Measurements from ENCODE around the gene PCIF1.
A peak's percentile ranks its signal among the peaks of the same experiment; 100 is the strongest.
"Not testable (repeated sequence)": the region's sequence is repeated elsewhere in the genome, so short reads cannot be mapped to it uniquely, and the experiment has no call there.

PCIF1 gene

DNA sequence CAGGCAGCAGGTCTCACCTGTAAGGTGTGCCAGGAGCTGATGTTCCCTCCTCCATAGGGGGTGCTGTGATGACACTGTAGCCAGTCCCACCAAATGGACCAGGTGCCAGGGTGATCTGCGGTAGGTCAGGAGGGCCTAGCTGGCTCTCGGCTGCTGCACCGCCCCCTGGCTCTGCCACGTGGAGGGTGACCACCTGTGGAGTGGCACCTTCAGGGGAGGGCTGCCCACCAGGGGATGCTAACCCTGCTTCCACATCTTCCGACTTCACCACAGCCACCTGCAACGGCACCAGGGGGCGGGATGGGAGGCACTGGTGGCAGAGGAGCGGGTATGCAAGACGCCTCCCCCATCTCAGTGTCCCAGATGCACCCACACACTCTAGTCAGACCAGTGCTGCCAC is 19.2 kb downstream of the PCIF1 start:
- no peaks in the 10 kb centered on the region for H3K27me3 Mint-ChIP-seq
- peaks cover 2% of the 10 kb centered on the region for H3K4me1 Mint-ChIP-seq
- no peak overlapping the region for H3K4me3 Mint-ChIP-seq
- CTCF ChIA-PET: interaction anchor here (0.8 to 4.4 kb wide), 2 partner anchors 16 to 20 kb away, joined by 3 to 26 read pairs; no protein-coding TSS in a partner anchor
- peak overlapping the region; percentile 45 for H3K27ac Mint-ChIP-seq
- no peak for DNase-seq
- peaks cover 41% of the 10 kb centered on the region for H3K36me3 Mint-ChIP-seq
- no peaks in the 10 kb centered on the region for H3K9me3 Mint-ChIP-seq

DNA sequence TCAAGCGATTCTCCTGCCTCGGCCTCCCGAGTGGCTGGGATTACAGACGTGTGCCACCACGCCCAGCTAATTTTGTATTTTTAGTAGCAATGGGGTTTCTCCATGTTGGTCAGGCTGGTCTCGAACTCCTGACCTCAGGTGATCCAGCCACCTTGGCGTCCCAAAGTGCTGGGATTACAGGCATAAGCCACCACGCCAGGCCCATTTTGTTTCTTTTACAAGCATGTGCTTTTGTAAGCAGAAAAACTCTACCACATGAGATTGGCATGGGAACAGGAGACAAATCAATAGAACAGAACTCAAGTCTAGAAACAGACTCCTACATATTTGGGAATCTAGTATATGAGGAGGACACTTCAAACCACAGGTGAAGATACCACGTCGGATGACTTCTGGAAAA is 21.8 kb downstream of the PCIF1 start:
- H3K4me1 Mint-ChIP-seq, H3K27me3 Mint-ChIP-seq, DNase-seq, H3K9me3 Mint-ChIP-seq, CTCF ChIA-PET, H3K4me3 Mint-ChIP-seq: not testable (repeated sequence)
- H3K27ac Mint-ChIP-seq: peak overlapping the region; percentile 52
- peaks cover 46% of the 10 kb centered on the region for H3K36me3 Mint-ChIP-seq

DNA sequence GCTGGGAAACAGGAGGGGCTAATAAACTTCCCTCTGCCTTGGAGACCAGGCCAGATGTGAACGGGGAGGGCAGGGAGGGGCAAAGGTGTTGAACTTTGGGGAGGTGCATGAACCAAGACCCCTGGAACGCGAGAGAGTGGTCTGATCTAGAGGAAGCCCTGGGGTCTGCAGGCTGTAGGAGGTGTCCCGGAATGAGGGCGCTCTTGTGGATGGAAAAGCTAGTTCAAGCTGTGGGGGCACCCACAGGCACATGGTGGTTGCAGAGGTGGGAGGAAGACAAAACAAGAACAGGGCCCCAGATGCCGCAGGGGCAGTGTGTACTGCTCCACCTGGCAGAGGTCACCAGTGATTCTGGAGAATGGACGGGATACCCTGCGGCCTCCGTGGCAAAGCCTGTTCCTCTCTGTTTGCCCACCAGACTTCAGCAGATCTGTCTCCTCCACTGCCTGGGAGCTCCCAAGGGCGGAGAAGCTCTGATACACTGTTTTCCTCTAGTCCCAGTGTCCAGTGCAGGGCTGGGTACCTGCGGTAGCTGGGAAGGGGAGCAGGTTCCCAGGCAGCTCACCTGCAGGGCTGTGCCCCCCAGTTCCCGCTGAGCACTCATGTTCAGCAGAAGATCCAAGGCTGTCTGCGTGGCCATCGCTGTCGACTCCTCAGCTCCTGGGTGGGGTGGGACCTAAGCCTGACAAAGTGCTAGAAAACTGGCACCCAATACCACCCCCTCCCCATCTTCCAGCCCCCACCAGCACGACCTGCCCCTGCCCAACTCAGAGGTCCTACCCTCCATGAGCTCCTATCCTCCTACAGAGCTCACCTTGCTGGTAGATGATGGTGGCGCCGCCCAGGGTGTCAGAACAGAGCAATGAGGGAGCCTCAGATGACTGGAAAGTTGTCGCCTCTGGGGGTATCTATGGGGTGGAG is 22.8 kb downstream of the PCIF1 start:
- Mint-ChIP-seq H3K4me1 (peaks cover under 1% of the 10 kb centered on the region), H3K36me3 (peaks cover 43% of the 10 kb centered on the region), H3K9me3 (no peaks in the 10 kb centered on the region), H3K27ac (no peak overlapping the region), H3K4me3 (no peak overlapping the region), H3K27me3 (no peaks in the 10 kb centered on the region)
- DNase-seq: no peak
- CTCF ChIA-PET: interaction anchor here (0.6 to 3.2 kb wide), 3 partner anchors 12 to 158 kb away, joined by 3 to 22 read pairs (median 7); no protein-coding TSS in a partner anchor

DNA sequence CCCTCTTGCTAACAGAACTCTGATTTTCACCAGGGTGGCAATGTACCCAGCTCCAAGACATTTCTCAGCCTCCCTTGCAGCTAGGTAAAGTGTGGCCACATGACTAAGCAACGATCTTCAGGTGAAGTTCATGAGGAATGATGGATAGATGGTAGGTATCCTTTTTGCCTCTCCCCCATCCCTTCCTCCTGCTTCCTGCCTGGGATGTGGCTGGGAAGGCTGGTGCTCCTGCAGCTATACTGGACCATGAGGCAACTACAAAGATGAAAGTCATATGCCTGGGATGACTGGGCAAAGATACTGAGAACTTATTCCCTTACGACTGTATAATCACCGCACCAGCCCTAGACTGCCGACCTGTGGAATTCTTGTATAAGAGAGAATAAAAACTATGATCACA is 24.1 kb downstream of the PCIF1 start:
- no peak overlapping the region for H3K27ac Mint-ChIP-seq
- H3K4me1 Mint-ChIP-seq: no peaks in the 10 kb centered on the region
- CTCF ChIA-PET: interaction anchor here (0.6 to 3.2 kb wide), 3 partner anchors 10 to 160 kb away, joined by 3 to 22 read pairs (median 7); no protein-coding TSS in a partner anchor
- no peaks in the 10 kb centered on the region for H3K27me3 Mint-ChIP-seq
- DNase-seq: no peak
- H3K9me3 Mint-ChIP-seq: no peaks in the 10 kb centered on the region
- H3K36me3 Mint-ChIP-seq: peaks cover 50% of the 10 kb centered on the region
- H3K4me3 Mint-ChIP-seq: no peak overlapping the region

DNA sequence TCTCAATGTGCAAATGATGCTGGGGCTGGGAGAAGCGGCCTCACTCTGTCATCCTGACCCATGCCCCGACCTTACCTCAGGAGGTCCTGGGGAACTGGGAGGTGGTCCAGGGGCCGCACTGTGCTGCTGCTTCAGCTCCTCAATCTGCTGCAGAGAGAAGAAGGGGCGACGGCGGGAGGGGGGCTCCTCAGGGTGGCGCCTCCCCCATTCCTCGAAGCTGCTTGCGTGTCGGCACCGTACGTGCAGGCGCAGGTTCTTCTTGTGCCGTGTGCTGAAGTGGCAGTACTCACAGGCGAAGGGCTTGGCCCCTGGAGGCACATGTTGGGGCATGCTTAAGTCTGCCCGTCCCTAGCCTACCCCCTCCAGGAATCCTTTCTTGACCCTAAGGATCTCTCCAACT is 24.6 kb downstream of the PCIF1 start:
- DNase-seq: no peak
- CTCF ChIA-PET: interaction anchor here (2.1 to 3.2 kb wide), 2 partner anchors 10 to 160 kb away, joined by 7 to 22 read pairs; no protein-coding TSS in a partner anchor
- H3K9me3 Mint-ChIP-seq: no peaks in the 10 kb centered on the region
- H3K27me3 Mint-ChIP-seq: no peaks in the 10 kb centered on the region
- H3K4me1 Mint-ChIP-seq: no peaks in the 10 kb centered on the region
- peaks cover 53% of the 10 kb centered on the region for H3K36me3 Mint-ChIP-seq
- no peak overlapping the region for H3K27ac Mint-ChIP-seq
- no peak overlapping the region for H3K4me3 Mint-ChIP-seq

DNA sequence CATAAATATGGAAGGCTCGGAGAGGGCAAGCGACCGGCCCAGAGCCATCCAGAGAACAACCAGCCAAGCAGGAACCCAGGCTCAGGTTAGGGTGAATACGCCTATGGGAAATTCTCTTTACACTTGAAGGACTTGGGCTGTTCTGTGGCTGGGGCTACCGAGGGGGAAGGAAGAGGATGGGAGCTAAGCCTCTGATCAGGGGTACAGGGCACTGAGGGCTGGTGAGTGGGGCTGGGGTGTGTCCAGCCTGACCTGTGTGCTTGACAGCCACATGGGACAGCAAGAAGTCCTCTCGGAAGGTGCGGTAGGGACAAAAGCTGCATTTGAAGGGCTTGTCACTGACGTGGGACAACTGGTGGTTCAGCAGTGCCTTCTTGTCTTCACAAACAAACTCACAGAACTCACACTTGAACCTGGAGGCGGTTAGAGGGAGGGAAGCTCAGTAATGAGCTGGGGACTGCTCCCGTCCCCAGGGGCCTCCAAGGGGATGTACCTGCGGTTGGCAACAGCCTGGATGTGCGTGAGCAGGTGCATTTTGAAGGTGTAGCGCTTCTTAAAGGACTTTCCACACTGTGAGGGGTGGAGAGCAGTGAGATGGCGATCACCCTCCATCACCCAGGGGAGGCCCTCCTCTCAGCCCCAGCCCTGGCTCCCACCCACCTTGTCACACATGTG is 25.6 kb downstream of the PCIF1 start:
- CTCF ChIA-PET: interaction anchor here (1.6 to 3.2 kb wide), 4 partner anchors 9 to 161 kb away, joined by 6 to 22 read pairs (median 16); no protein-coding TSS in a partner anchor
- Mint-ChIP-seq H3K9me3 (no peaks in the 10 kb centered on the region), H3K4me1 (no peaks in the 10 kb centered on the region), H3K4me3 (no peak overlapping the region), H3K36me3 (peaks cover 55% of the 10 kb centered on the region), H3K27me3 (no peaks in the 10 kb centered on the region), H3K27ac (no peak overlapping the region)
- no peak for DNase-seq

DNA sequence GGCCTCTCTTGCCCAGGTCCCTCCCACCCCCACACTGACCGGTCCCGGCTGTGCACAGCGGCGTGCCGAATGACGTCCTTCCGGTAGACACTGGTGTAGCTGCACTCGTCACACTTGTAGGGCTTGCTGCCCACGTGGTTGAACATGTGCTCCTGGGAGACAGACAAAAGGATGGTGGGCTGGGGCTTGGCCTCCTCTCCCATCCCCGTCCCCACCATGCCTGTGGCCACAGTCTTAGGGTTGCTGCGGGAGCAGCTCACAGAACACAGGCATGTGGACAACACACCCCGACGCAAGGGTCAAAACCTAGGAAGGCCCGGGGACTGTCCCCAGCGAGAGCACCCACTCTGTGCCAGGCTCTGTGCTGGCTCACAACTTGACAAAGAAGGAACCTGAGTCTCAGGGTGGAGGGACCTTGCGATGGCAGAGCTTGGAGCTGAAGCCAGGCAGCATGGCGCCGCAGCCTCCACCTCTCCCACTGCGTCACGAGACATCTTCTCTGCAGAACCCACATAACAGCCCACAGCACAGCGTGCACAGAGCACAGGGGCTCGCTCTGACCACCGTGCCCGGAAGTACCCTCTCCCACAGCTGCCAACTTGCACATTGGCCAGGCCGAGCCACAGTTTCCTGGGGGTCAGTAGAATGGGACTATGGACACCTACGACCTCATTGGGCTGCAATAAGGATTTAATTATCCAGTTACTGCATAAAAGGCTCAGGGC is 27.7 kb downstream of the PCIF1 start:
- no peaks in the 10 kb centered on the region for H3K4me1 Mint-ChIP-seq
- no peak overlapping the region for H3K27ac Mint-ChIP-seq
- peaks cover 57% of the 10 kb centered on the region for H3K36me3 Mint-ChIP-seq
- CTCF ChIA-PET: interaction anchor here (0.8 to 3.9 kb wide), 8 partner anchors 8 to 163 kb away, joined by 3 to 21 read pairs (median 8); no protein-coding TSS in a partner anchor
- H3K27me3 Mint-ChIP-seq: no peaks in the 10 kb centered on the region
- DNase-seq: no peak
- no peaks in the 10 kb centered on the region for H3K9me3 Mint-ChIP-seq
- no peak overlapping the region for H3K4me3 Mint-ChIP-seq

DNA sequence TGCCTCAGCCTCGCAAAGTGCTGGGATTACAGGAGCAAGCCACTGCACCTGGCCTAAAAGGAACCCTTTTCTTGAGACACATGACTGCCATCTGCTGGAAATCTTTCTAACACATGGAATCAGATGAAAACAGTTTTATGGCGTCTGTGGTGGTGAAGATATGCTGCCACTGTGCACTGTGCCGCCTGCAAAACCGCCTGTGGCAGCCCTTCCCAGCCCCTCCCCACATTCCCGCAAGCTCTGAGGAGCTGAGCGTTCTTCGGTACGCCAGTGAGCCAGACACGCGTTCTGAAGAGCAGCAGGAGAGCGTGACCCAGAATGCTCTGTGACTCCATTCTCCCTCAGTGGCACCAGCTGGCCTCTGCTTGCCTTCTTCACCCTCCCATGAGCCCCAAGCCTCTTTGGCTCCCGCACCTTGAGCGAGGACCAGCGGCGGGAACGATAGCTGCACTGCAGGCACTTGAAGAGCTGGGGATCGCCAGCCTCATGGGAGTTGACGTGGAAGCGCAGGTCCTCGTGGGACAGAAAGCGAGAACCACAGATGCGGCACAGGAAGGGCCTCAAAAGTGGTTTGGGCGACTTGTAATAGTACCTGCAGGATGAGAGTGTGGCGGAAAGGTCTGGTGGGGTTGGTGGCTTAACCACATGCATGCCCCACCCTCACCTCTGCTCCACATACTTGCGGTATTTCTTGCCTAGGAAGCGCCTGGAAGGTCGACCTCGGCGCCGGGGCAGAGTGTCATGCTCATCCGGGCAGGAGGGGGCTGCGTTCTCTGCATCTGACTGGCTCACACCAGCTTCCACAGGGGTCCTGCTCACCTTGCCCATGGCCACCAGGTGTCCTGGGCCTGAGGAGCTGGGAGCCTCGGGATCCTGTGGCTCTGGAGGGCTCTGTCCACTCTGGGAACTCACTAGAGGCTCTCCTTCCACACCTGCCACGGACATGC is 28.8 kb downstream of the PCIF1 start:
- H3K9me3 Mint-ChIP-seq: no peaks in the 10 kb centered on the region
- CTCF ChIA-PET: interaction anchor here (0.9 to 3.9 kb wide), 3 partner anchors 30 to 164 kb away, joined by 4 to 21 read pairs (median 13); no protein-coding TSS in a partner anchor
- peak; percentile 16 for DNase-seq
- no peak overlapping the region for H3K4me3 Mint-ChIP-seq
- no peaks in the 10 kb centered on the region for H3K27me3 Mint-ChIP-seq
- no peak overlapping the region for H3K27ac Mint-ChIP-seq
- peaks cover 60% of the 10 kb centered on the region for H3K36me3 Mint-ChIP-seq
- H3K4me1 Mint-ChIP-seq: no peaks in the 10 kb centered on the region

DNA sequence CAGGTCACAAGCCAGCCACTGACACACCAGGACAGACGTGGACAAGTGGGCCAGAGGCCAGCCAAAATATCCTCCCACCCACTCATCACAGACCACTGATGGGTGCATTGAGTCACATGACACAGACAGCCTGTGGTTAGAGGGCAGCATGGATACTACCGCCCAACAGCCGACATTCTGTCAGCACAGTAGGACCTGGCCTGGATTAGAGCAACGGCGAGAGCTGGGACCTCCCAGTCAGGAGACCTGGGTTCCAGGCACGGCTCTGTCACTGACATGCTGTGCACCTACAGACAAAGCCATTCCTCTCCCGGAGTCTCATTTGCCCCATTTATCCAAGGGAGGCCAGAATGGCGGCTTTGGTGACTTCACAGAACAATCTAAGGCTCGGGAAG is 29.5 kb downstream of the PCIF1 start:
- no peak for DNase-seq
- CTCF ChIA-PET: interaction anchor here (2.5 to 3.9 kb wide), 2 partner anchors 140 to 165 kb away, joined by 12 to 21 read pairs; no protein-coding TSS in a partner anchor
- no peaks in the 10 kb centered on the region for H3K27me3 Mint-ChIP-seq
- H3K27ac Mint-ChIP-seq: no peak overlapping the region
- peaks cover 57% of the 10 kb centered on the region for H3K36me3 Mint-ChIP-seq
- H3K4me3 Mint-ChIP-seq: no peak overlapping the region
- H3K9me3 Mint-ChIP-seq: no peaks in the 10 kb centered on the region
- H3K4me1 Mint-ChIP-seq: no peaks in the 10 kb centered on the region

DNA sequence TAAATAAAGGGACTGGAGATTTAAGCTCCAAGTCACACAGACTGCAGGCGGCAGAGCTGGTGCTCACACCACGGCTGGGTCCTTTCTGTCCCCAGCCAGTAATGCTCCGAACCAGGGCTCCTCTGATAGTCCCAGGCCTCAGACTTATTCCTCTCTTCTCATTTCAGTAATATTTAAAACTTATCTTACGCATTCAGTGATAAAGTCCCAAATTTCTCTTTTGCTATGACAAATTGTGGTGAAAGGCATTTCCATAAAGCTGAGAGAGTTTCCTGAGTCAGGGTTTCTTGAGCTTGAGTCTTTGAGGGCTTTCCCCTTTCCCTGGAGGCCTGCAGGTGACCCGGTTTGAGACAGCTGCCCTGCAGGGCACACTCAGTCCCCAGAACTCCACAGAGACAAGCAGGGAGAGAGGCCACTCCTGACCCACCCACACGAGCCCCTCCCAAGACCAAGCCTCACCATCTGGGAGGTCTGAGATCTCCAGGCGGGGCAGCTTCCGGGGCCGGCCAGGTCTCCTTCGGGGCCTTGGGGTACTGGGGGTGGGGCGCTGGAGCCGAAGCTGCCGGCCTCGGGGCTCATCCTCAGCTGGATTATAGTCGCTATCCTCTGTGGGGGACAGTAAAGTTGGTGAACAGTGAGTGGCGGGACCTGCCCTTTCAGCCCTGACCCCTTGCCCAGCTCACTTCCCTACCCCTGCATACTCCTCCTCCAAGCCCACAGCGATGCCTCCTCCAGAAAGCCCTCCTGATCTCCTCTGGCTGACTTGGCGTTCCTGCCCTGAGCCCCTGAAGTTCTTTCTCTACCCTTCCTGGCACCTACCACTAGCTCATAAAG is 30.9 kb downstream of the PCIF1 start:
- CTCF ChIA-PET: interaction anchor here (0.8 to 3.9 kb wide), 6 partner anchors 27 to 166 kb away, joined by 3 to 21 read pairs (median 4); partner anchors contain the start of gene PCIF1
- peak; percentile 5 for DNase-seq
- no peaks in the 10 kb centered on the region for H3K27me3 Mint-ChIP-seq
- H3K9me3 Mint-ChIP-seq: no peaks in the 10 kb centered on the region
- peak overlapping the region; percentile 67 for H3K27ac Mint-ChIP-seq
- no peak overlapping the region for H3K4me3 Mint-ChIP-seq
- H3K36me3 Mint-ChIP-seq: peaks cover 45% of the 10 kb centered on the region
- peaks cover 13% of the 10 kb centered on the region for H3K4me1 Mint-ChIP-seq

DNA sequence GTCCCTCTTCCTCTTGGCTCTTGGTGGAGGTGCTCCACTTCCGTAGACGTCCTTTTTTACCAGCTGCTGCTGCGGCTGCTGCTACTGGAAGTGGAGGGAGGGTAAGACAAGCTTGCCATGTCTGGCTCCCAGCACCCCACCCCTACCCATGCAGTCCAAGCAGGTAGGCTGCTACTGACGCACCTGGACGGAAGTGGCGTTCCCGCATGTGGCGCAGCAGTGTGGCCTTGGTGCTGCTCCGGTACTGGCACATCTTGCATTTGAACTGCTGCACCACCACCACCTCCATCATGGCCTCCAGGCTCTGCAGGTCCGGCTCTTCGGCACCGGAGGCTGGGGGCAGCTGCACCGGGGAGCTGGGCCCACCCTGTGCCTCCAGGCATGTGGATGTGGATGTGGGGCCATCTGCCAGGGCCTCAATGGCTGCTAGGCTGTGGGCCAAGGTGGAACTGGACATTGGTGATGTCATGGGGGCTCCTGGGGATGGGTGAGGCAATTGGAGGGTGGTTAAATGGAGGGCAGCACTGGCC is 33.1 kb downstream of the PCIF1 start:
- Mint-ChIP-seq H3K27me3 (peaks cover 6% of the 10 kb centered on the region), H3K9me3 (no peaks in the 10 kb centered on the region), H3K36me3 (peaks cover 35% of the 10 kb centered on the region), H3K4me1 (peaks cover 21% of the 10 kb centered on the region), H3K27ac (no peak overlapping the region), H3K4me3 (no peak overlapping the region)
- DNase-seq: no peak
- CTCF ChIA-PET: interaction anchor here (4.5 kb wide), 1 partner anchor 9 kb away, joined by 22 read pairs; no protein-coding TSS in a partner anchor

DNA sequence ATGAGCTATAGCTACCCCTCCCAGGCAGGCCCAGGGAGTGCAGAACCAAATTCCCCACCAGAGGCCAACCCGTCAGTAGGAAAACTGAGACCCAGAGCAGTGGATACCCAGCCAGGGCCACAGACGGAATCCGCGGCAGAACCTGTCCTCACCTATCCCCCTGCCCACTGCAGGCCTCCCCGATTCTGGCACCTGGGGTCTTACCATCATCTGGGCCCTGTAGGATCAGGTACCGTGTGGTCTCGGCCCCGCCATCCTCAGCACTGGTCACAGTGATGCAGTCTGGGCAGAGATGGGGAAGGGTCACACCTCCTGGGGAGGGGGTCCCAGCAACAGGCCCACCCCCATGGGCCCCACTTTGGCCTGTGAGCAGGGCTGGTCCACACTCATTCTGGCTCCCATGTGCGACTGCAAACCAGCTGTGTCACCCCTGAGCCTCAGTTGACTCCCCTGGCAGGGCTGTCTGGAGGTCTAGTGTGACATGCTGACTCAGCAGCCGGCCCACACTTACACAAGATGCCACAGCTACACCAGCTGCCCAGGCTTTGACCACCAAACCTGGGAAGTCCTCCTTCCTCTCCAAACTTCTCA is 33.7 kb downstream of the PCIF1 start:
- H3K4me1 Mint-ChIP-seq: peaks cover 25% of the 10 kb centered on the region
- no peak for DNase-seq
- peaks cover 31% of the 10 kb centered on the region for H3K36me3 Mint-ChIP-seq
- H3K27ac Mint-ChIP-seq: no peak overlapping the region
- CTCF ChIA-PET: interaction anchor here (0.7 to 7.2 kb wide), 13 partner anchors 9 to 169 kb away, joined by 4 to 44 read pairs (median 15); partner anchors contain the start of gene UBE2C
- H3K27me3 Mint-ChIP-seq: peaks cover 6% of the 10 kb centered on the region
- no peak overlapping the region for H3K4me3 Mint-ChIP-seq
- H3K9me3 Mint-ChIP-seq: no peaks in the 10 kb centered on the region
